A673 (cell line): ENCODE data around the gene NAGA.

Source experiments
- CTCF ChIP-seq: fragments of 300-800, 200-600 bp; sonication (generic); conservative IDR thresholded peaks from 2 replicates; pipeline ENCODE4 v1.5.1; 2017; ENCODE audit warnings: low read depth, mild to moderate bottlenecking, antibody characterized with exemption, low read length, moderate library complexity, mixed read lengths
- EZH2 ChIP-seq: fragments of 200-600 bp; sonication (generic); IDR thresholded peaks from 2 replicates; pipeline ENCODE4 v1.6.1; 2017; ENCODE audit warnings: borderline replicate concordance, low read depth, mild to moderate bottlenecking, mixed read lengths, antibody characterized with exemption, low read length; ENCODE audit not compliant: poor library complexity, severe bottlenecking

GRCh38 chr22:42067671-42068251 lies 2.9 kb downstream of the NAGA start:
- TF ChIP-seq CTCF (no peak), EZH2 (no peak)
